ENCODE measurements around the gene PLD4.

The PLD4 gene

GRCh38 chr14:104933746-104934733 is 9.4 kb downstream of the PLD4 start:
- H3K27me3 ChIP-seq (ENCODE audit: insufficient read depth, low read length): no peaks in the 10 kb centered on the region; the same call in 1 of the 2 replicates
- no peak overlapping the region for H3K4me3 ChIP-seq (ENCODE audit: low read depth, low read length, poor library complexity, severe bottlenecking)
- H3K9me3 ChIP-seq (ENCODE audit: low read length): no peaks in the 10 kb centered on the region
- H3K9ac ChIP-seq (ENCODE audit: low read length): no peak overlapping the region
- H3K36me3 ChIP-seq (ENCODE audit: insufficient read depth, low read length): no peaks in the 10 kb centered on the region
- H3F3A ChIP-seq (ENCODE audit: insufficient read depth, low read length): no peaks in the 10 kb centered on the region
- no peaks in the 10 kb centered on the region for H3K4me1 ChIP-seq (ENCODE audit: insufficient read depth, low read length, severe bottlenecking)
- no peaks in the 10 kb centered on the region for H4K20me1 ChIP-seq (ENCODE audit: insufficient read depth, low read length)
- TF ChIP-seq, protein P1, sequence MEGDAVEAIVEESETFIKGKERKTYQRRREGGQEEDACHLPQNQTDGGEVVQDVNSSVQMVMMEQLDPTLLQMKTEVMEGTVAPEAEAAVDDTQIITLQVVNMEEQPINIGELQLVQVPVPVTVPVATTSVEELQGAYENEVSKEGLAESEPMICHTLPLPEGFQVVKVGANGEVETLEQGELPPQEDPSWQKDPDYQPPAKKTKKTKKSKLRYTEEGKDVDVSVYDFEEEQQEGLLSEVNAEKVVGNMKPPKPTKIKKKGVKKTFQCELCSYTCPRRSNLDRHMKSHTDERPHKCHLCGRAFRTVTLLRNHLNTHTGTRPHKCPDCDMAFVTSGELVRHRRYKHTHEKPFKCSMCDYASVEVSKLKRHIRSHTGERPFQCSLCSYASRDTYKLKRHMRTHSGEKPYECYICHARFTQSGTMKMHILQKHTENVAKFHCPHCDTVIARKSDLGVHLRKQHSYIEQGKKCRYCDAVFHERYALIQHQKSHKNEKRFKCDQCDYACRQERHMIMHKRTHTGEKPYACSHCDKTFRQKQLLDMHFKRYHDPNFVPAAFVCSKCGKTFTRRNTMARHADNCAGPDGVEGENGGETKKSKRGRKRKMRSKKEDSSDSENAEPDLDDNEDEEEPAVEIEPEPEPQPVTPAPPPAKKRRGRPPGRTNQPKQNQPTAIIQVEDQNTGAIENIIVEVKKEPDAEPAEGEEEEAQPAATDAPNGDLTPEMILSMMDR (IDR thresholded peaks at IDR 0.05; ENCODE audit: low read length): no peak
- TF ChIP-seq EZH2 (IDR thresholded peaks at IDR 0.05; ENCODE audit: borderline replicate concordance, low read length): no peak
- no peaks in the 10 kb centered on the region for H3K9me2 ChIP-seq (ENCODE audit: low read depth, low read length)
- no peaks in the 10 kb centered on the region for H3K79me2 ChIP-seq (ENCODE audit: insufficient read depth, low read length)
- H2AFZ ChIP-seq (ENCODE audit: low read length): no peak overlapping the region
- H3K27ac ChIP-seq (ENCODE audit: low read depth, low read length, poor library complexity, severe bottlenecking): no peak overlapping the region
- no peak overlapping the region for H3K4me2 ChIP-seq (ENCODE audit: low read length)

GRCh38 chr14:104935026-104935650 is 10.5 kb downstream of the PLD4 start:
- no peaks in the 10 kb centered on the region for H3K36me3 ChIP-seq (ENCODE audit: insufficient read depth, low read length)
- no peak overlapping the region for H3K9ac ChIP-seq (ENCODE audit: low read length)
- no peaks in the 10 kb centered on the region for H3K9me2 ChIP-seq (ENCODE audit: low read depth, low read length)
- no peaks in the 10 kb centered on the region for H3F3A ChIP-seq (ENCODE audit: insufficient read depth, low read length)
- H4K20me1 ChIP-seq (ENCODE audit: insufficient read depth, low read length): no peaks in the 10 kb centered on the region
- no peak overlapping the region for H2AFZ ChIP-seq (ENCODE audit: low read length)
- H3K9me3 ChIP-seq (ENCODE audit: low read length): no peaks in the 10 kb centered on the region
- H3K27ac ChIP-seq (ENCODE audit: low read depth, low read length, poor library complexity, severe bottlenecking): no peak overlapping the region
- no peak overlapping the region for H3K4me2 ChIP-seq (ENCODE audit: low read length)
- H3K4me1 ChIP-seq (ENCODE audit: insufficient read depth, low read length, severe bottlenecking): no peaks in the 10 kb centered on the region
- H3K4me3 ChIP-seq (ENCODE audit: low read depth, low read length, poor library complexity, severe bottlenecking): no peak overlapping the region
- H3K79me2 ChIP-seq (ENCODE audit: insufficient read depth, low read length): no peaks in the 10 kb centered on the region
- peaks cover 9% of the 10 kb centered on the region; the same call in 1 of the 2 replicates for H3K27me3 ChIP-seq (ENCODE audit: insufficient read depth, low read length)
- no peak for TF ChIP-seq EZH2 (IDR thresholded peaks at IDR 0.05; ENCODE audit: borderline replicate concordance, low read length)
- TF ChIP-seq, protein P1 (IDR thresholded peaks at IDR 0.05; ENCODE audit: low read length): no peak

DNA sequence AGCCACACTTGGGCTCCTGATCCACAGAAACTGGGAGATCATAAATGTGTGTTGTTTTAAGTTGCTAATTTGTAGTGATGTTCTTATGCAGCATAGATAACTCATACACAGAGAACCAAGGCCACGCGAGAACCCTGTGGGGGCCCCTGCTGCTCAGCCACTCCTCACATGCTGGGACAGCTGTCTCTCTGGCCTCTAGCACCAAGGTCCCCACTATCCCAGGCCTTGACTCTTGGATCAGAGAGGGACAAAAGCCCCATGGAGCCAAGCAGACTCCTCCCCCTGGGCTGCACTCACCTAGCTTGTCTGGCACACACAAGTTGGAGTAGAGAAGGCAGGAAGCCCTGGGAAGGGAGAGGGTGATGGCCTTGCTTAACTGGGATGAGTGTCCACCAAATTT is 11.3 kb downstream of the PLD4 start:
- Histone ChIP-seq H4K20me1 (ENCODE audit: insufficient read depth, low read length) (no peaks in the 10 kb centered on the region), H3K9me3 (ENCODE audit: low read length) (no peaks in the 10 kb centered on the region), H3K9me2 (ENCODE audit: low read depth, low read length) (no peaks in the 10 kb centered on the region), H3K4me3 (ENCODE audit: low read depth, low read length, poor library complexity, severe bottlenecking) (no peak overlapping the region), H3K36me3 (ENCODE audit: insufficient read depth, low read length) (no peaks in the 10 kb centered on the region), H3K4me1 (ENCODE audit: insufficient read depth, low read length, severe bottlenecking) (no peaks in the 10 kb centered on the region), H3K27ac (ENCODE audit: low read depth, low read length, poor library complexity, severe bottlenecking) (no peak overlapping the region), H3K27me3 (ENCODE audit: insufficient read depth, low read length) (peaks cover 9% of the 10 kb centered on the region; the same call in 1 of the 2 replicates), H3K9ac (ENCODE audit: low read length) (no peak overlapping the region), H3K4me2 (ENCODE audit: low read length) (no peak overlapping the region), H3F3A (ENCODE audit: insufficient read depth, low read length) (no peaks in the 10 kb centered on the region), H2AFZ (ENCODE audit: low read length) (no peak overlapping the region), H3K79me2 (ENCODE audit: insufficient read depth, low read length) (no peaks in the 10 kb centered on the region)
- TF ChIP-seq EZH2 (IDR thresholded peaks at IDR 0.05; ENCODE audit: borderline replicate concordance, low read length): no peak
- TF ChIP-seq, protein P1 (IDR thresholded peaks at IDR 0.05; ENCODE audit: low read length): no peak

Measured in OCI-LY1 (cell line).